PFSK-1 (cell line): ENCODE data around the gene PLAC9.

Experiments used
- POLR2AphosphoS5 ChIP-seq: IDR thresholded peaks from 2 replicates; pipeline ENCODE4 v1.6.1; 2012; ENCODE audit warnings: low read depth, mild to moderate bottlenecking, control low read depth, low read length, moderate library complexity
- REST ChIP-seq, 2 experiments: IDR thresholded peaks; 2 replicates each; pipeline versions ENCODE4 v1.6.1 to v1.8.0; 2011 to 2012; ENCODE audit warnings: low read depth in 2 of 2, low read length in 2 of 2, control low read depth in 1 of 2, inconsistent platforms in 1 of 2, mild to moderate bottlenecking in 1 of 2, moderate library complexity in 1 of 2; ENCODE audit not compliant: insufficient read depth in 1 of 2
- TAF1 ChIP-seq: IDR thresholded peaks from 2 replicates; pipeline ENCODE4 v1.6.1; 2012; ENCODE audit warnings: low read length, control low read depth, borderline replicate concordance; ENCODE audit not compliant: insufficient read depth

GRCh38 chr10:80184291-80184690 is 51.8 kb downstream of the PLAC9 start:
- no peak for TF ChIP-seq POLR2AphosphoS5
- TF ChIP-seq REST (IDR thresholded peaks at IDR 0.05; ENCODE audit: insufficient read depth in 1 of 2, low read depth in 2 of 2, low read length in 2 of 2): no peak
- TF ChIP-seq TAF1: no peak
